ENCODE results near the gene CAMK2D.

Gene CAMK2D

GRCh38 chr4:113405874-113406722 is 355.4 kb downstream of the CAMK2D start:
- Histone ChIP-seq H3K4me1 (ENCODE audit: insufficient read depth, poor library complexity, severe bottlenecking) (peaks cover 6% of the 10 kb centered on the region), H3K27ac (ENCODE audit: poor library complexity, severe bottlenecking) (no peak overlapping the region), H3K36me3 (ENCODE audit: low read depth) (no peaks in the 10 kb centered on the region), H3K9me3 (ENCODE audit: severe bottlenecking) (no peaks in the 10 kb centered on the region), H3K27me3 (ENCODE audit: insufficient read depth, poor library complexity, severe bottlenecking) (no peaks in the 10 kb centered on the region), H3K4me3 (ENCODE audit: severe bottlenecking) (no peak overlapping the region)
- ATAC-seq (ENCODE audit: low read depth) (no peak), DNase-seq (ENCODE audit: low spot score) (no peak)
- no peak for TF ChIP-seq CTCF (IDR thresholded peaks at IDR 0.05; ENCODE audit: poor library complexity, severe bottlenecking)

GRCh38 chr4:113404841-113405240 is 356.7 kb downstream of the CAMK2D start:
- Histone ChIP-seq H3K36me3 (ENCODE audit: low read depth) (no peaks in the 10 kb centered on the region), H3K4me1 (ENCODE audit: insufficient read depth, poor library complexity, severe bottlenecking) (no peaks in the 10 kb centered on the region), H3K9me3 (ENCODE audit: severe bottlenecking) (no peaks in the 10 kb centered on the region), H3K27me3 (ENCODE audit: insufficient read depth, poor library complexity, severe bottlenecking) (no peaks in the 10 kb centered on the region), H3K4me3 (ENCODE audit: severe bottlenecking) (no peak overlapping the region), H3K27ac (ENCODE audit: poor library complexity, severe bottlenecking) (no peak overlapping the region)
- TF ChIP-seq CTCF (IDR thresholded peaks at IDR 0.05; ENCODE audit: poor library complexity, severe bottlenecking): no peak
- ATAC-seq (ENCODE audit: low read depth): no peak
- DNase-seq (ENCODE audit: low spot score): no peak

- Histone ChIP-seq H3K27me3 (ENCODE audit: insufficient read depth, poor library complexity, severe bottlenecking) (no peaks in the 10 kb centered on the region), H3K4me1 (ENCODE audit: insufficient read depth, poor library complexity, severe bottlenecking) (no peaks in the 10 kb centered on the region), H3K9me3 (ENCODE audit: severe bottlenecking) (no peaks in the 10 kb centered on the region), H3K4me3 (ENCODE audit: severe bottlenecking) (no peak overlapping the region), H3K36me3 (ENCODE audit: low read depth) (no peaks in the 10 kb centered on the region), H3K27ac (ENCODE audit: poor library complexity, severe bottlenecking) (no peak overlapping the region)
- TF ChIP-seq CTCF (IDR thresholded peaks at IDR 0.05; ENCODE audit: poor library complexity, severe bottlenecking): no peak
- ATAC-seq (ENCODE audit: low read depth): no peak
- DNase-seq (ENCODE audit: low spot score): no peak
Measured at GRCh38 chr4:113404167-113404571, 357.4 kb downstream of the CAMK2D start.

Measured in RWPE2 (cell line).